Calu3 (cell line): ENCODE results near the gene PLEKHA8. TPM values are rescaled to one million over a fixed set of nuclear protein-coding genes. Genes with fewer than 3 reads are reported as not detected.
A peak's percentile ranks its signal among the peaks of the same experiment; 100 is the strongest.

Experiments used
- BruUV-seq: library from RNA; stranded (reverse); fragments of 400-500 nt; replicated peaks from 2 replicates; lab custom pipeline; 2021; lab: Mats Ljungman, UMichigan
- CTCF ChIA-PET: fragments of 300-600 bp; sonication (Branson Sonifier 250); formaldehyde crosslinking; loops from one replicate; lab custom pipeline; 2022; ENCODE audit warnings: antibody characterized with exemption; lab: Charles Lee
- DNase-seq: peaks from one replicate; pipeline ENCODE4 v3.0.0; 2022
- H3K27ac Mint-ChIP-seq: one replicate; pipeline ENCODE4 v1.8.0; 2022; ENCODE audit warnings: mixed read lengths; ENCODE audit not compliant: unreplicated experiment
- H3K27me3 Mint-ChIP-seq: one replicate; pipeline ENCODE4 v1.8.0; 2022; ENCODE audit warnings: mixed read lengths; ENCODE audit not compliant: unreplicated experiment
- H3K36me3 Mint-ChIP-seq: one replicate; pipeline ENCODE4 v1.8.0; 2022; ENCODE audit warnings: mild to moderate bottlenecking, moderate library complexity, mixed read lengths; ENCODE audit not compliant: insufficient read depth, unreplicated experiment
- H3K4me1 Mint-ChIP-seq: one replicate; pipeline ENCODE4 v1.8.0; 2022; ENCODE audit warnings: mild to moderate bottlenecking, low read depth, mixed read lengths; ENCODE audit not compliant: unreplicated experiment
- H3K4me3 Mint-ChIP-seq: one replicate; pipeline ENCODE4 v1.8.0; 2022; ENCODE audit warnings: mild to moderate bottlenecking, low read depth, moderate library complexity, mixed read lengths; ENCODE audit not compliant: unreplicated experiment
- H3K9me3 Mint-ChIP-seq: one replicate; pipeline ENCODE4 v1.8.0; 2022; ENCODE audit warnings: low read depth, mixed read lengths; ENCODE audit not compliant: unreplicated experiment
- CTCF ChIP-seq: fragments of 200-600 bp; IDR thresholded peaks from one replicate; pipeline ENCODE4 v1.8.0; 2022; ENCODE audit warnings: antibody characterized with exemption; ENCODE audit not compliant: unreplicated experiment
- intact Hi-C: fragments of 100-400 bp; cut with micrococcal nuclease; formaldehyde crosslinking; loops from one replicate; pipeline ENCODE4 v1.10.0; 2022; ENCODE audit not compliant: unreplicated experiment
- total RNA-seq: library from RNA; stranded (reverse); gene quantifications from 2 replicates; pipeline ENCODE4 v1.2.3, GENCODE V29; 2022

PLEKHA8 gene
- total RNA-seq, 1 experiment from 2014 or later: 27.6 TPM

GRCh38 chr7:30133736-30134610 is 105.8 kb downstream of the PLEKHA8 start:
- Mint-ChIP-seq H3K27ac (peak overlapping the region; percentile 77), H3K9me3 (no peaks in the 10 kb centered on the region), H3K27me3 (no peaks in the 10 kb centered on the region), H3K36me3 (peaks cover 39% of the 10 kb centered on the region), H3K4me3 (peak overlapping the region; percentile 100), H3K4me1 (peaks cover 7% of the 10 kb centered on the region)
- intact Hi-C loops: no loop called here
- no TSS peak for BruUV-seq
- no peak for TF ChIP-seq CTCF
- DNase-seq: no peak
- CTCF ChIA-PET: interaction anchor here (0.9 to 1.6 kb wide), 5 partner anchors 8 to 279 kb away, joined by 3 to 7 read pairs (median 3); no protein-coding TSS in a partner anchor

GRCh38 chr7:30134611-30135300 is 106.5 kb downstream of the PLEKHA8 start, which contains the start of gene MTURN:
TSS of gene MTURN (plus strand) at chr7:30134986. CDS start at chr7:30135137, 151 bp downstream.
- H3K36me3 Mint-ChIP-seq: peaks cover 39% of the 10 kb centered on the region
- no peak for TF ChIP-seq CTCF
- peak within 1 kb of the TSS; percentile 88 for H3K27ac Mint-ChIP-seq
- H3K9me3 Mint-ChIP-seq: no peaks in the 10 kb centered on the region
- no TSS peak for BruUV-seq
- DNase-seq: peak; percentile 93
- peak within 1 kb of the TSS; percentile 100 for H3K4me3 Mint-ChIP-seq
- CTCF ChIA-PET: interaction anchor here (0.6 to 1.6 kb wide), 5 partner anchors 9 to 1381 kb away, joined by 3 to 7 read pairs (median 3); no protein-coding TSS in a partner anchor
- intact Hi-C loops: no loop called here
- peaks cover 7% of the 10 kb centered on the region for H3K4me1 Mint-ChIP-seq
- H3K27me3 Mint-ChIP-seq: no peaks in the 10 kb centered on the region

- Mint-ChIP-seq H3K4me1 (peaks cover 7% of the 10 kb centered on the region), H3K36me3 (peaks cover 39% of the 10 kb centered on the region), H3K27me3 (no peaks in the 10 kb centered on the region), H3K9me3 (no peaks in the 10 kb centered on the region), H3K4me3 (peak overlapping the region; percentile 100), H3K27ac (peak overlapping the region; percentile 88)
- BruUV-seq: no TSS peak
- peak; percentile 70 for DNase-seq
- TF ChIP-seq CTCF: no peak
- intact Hi-C loops: no loop called here
- CTCF ChIA-PET: interaction anchor here (0.6 to 1.6 kb wide), 6 partner anchors 9 to 1382 kb away, joined by 3 to 7 read pairs (median 3); no protein-coding TSS in a partner anchor
Observed at GRCh38 chr7:30135301-30136116, 107.3 kb downstream of the PLEKHA8 start.
